Psoas muscle (tissue), 8 donors: Measurements from ENCODE around the gene ADRB2. TPM values are rescaled to one million over a fixed set of nuclear protein-coding genes. Genes with fewer than 3 reads are reported as not detected.
A peak's percentile ranks its signal among the peaks of the same experiment; 100 is the strongest.

ENCODE experiments used
- ATAC-seq, 4 donors: fragments of 200-7000 bp; cut with Tn5 transposase; one replicate each; pipeline ENCODE4 v1.9.1; 2020; ENCODE audit warnings: moderate library complexity in 3 of 4, mild to moderate bottlenecking in 2 of 4
- DNase-seq, 2 donors: peaks; one replicate each; pipeline ENCODE4 v3.0.0-alpha.2; 2020
- H3K27ac ChIP-seq: fragments of 200-600 bp; one replicate; pipeline ENCODE4 v1.8.0; 2022
- H3K27me3 ChIP-seq, 3 donors: fragments of 200-600 bp in 1 of 3; one replicate each; pipeline versions ENCODE4 v1.6.1 to v1.8.0; 2013 to 2022; ENCODE audit warnings: low read length in 2 of 3, mild to moderate bottlenecking in 2 of 3, moderate library complexity in 1 of 3; ENCODE audit not compliant: insufficient read depth in 3 of 3
- H3K36me3 ChIP-seq, 2 donors: fragments of 200-600 bp in 1 of 2; one replicate each; pipeline versions ENCODE4 v1.6.1 to v1.8.0; 2013 to 2022; ENCODE audit warnings: low read depth in 1 of 2, mild to moderate bottlenecking in 1 of 2, moderate library complexity in 1 of 2; ENCODE audit not compliant: insufficient read depth in 1 of 2
- H3K4me1 ChIP-seq: fragments of 200-600 bp; one replicate; pipeline ENCODE4 v1.8.0; 2022
- H3K4me3 ChIP-seq: fragments of 200-600 bp; one replicate; pipeline ENCODE4 v1.8.0; 2022; ENCODE audit warnings: mild to moderate bottlenecking
- H3K9me3 ChIP-seq: fragments of 200-600 bp; one replicate; pipeline ENCODE4 v1.8.0; 2022
- CTCF ChIP-seq: fragments of 200-600 bp; IDR thresholded peaks from one replicate; pipeline ENCODE4 v1.8.0; 2022; ENCODE audit warnings: antibody characterized with exemption
- WGBS, 3 donors: extraction: QIAGEN DNeasy Blood & Tissue Kit; methylation state at CpG; one replicate each; pipeline versions ENCODE4 v1.1.6 to v1.1.7; 2013; 5-methylcytosine and 5-hydroxymethylcytosine counted together
- intact Hi-C, 2 donors: fragments of 100-400 bp; cut with DNase I; formaldehyde crosslinking; loops; one replicate each; pipeline versions ENCODE4 v1.11.0 to v1.14.2; 2022
- long read RNA-seq, 2 donors: library from polyadenylated mRNA; unstranded; transcript quantifications; one replicate each; pipeline ENCODE4 v2.0.0, GENCODE V29; 2021
- polyA plus RNA-seq, 3 donors: library from polyadenylated mRNA; stranded (reverse); fragments of 200-250 nt; gene quantifications; one replicate each; pipeline ENCODE4 v1.2.3, GENCODE V29; 2013
- total RNA-seq, 4 donors: library from RNA; stranded (reverse); fragmentation: NEBNext Ultra II Directional in 2 of 4; extraction: Animal tissue kit (Norgen Biotek cat#: 25700) in 2 of 4; gene quantifications; one replicate each; pipeline versions ENCODE4 v1.2.1 to v1.2.4, GENCODE V29; 2021 to 2023
- donor health status: healthy with polysubstance abuse.
- donor health status: DM: no; HTN: no; CAD: no; lungs with moderate emphysema.
- donor health status: Bipolar disorder and iron deficiency.
- donor health status: healthy.
- donor health status: DM: yes; HTN: yes; CAD: no.
- donor health status: DM: no; HTN: no; CAD: no.
- donor health status: DM: no; HTN: no; CAD: no.
- donor health status: DM: yes; HTN: yes; CAD: no.

The ADRB2 gene
- 10 to 100 TPM in 1 of 4 donors, 1 to 10 TPM in 3; 4.8 to 11.1 (median 7.9) TPM for total RNA-seq
- polyA plus RNA-seq = 1 to 10 TPM; 1.3 to 5.6 (median 3.0) TPM
- long read RNA-seq, donor 1, partial matches to known transcripts = 0 of 6 reads
- long read RNA-seq, donor 1, other reads (novel, unspliced or antisense) = 2 of 6 reads
- long read RNA-seq, donor 2, transcript ADRB2-201 (1 exons, 3,443 nt) = major isoform, 31 of 43 reads
- long read RNA-seq, donor 2, partial matches to known transcripts = 0 of 43 reads
- long read RNA-seq, donor 2, other reads (novel, unspliced or antisense) = 12 of 43 reads

GRCh38 chr5:148826053-148826738 lies at the start of gene ADRB2:
Gene ADRB2 (plus strand): TSS chr5:148826611. CDS start chr5:148826832, 221 bp downstream.
- WGBS, 3 donors = 0% methylated on average over 26 to 42 of the region's 42 CpGs
- H3K36me3 ChIP-seq = no peaks in the 10 kb centered on the region
- H3K27ac ChIP-seq = peak within 1 kb of the TSS; percentile 96
- H3K4me1 ChIP-seq = peaks cover 30% of the 10 kb centered on the region
- DNase-seq = peak; percentile 93 to 97
- no peaks in the 10 kb centered on the region for H3K27me3 ChIP-seq
- peak within 1 kb of the TSS; percentile 86 for H3K4me3 ChIP-seq
- peak; percentile 90 to 94 (median 92) for ATAC-seq
- H3K9me3 ChIP-seq = no peaks in the 10 kb centered on the region
- TF ChIP-seq CTCF = no peak
- intact Hi-C loops = loop anchor here (5.0 to 10.0 kb wide), 6 partner anchors 126 to 286 kb away; no protein-coding TSS in a partner anchor

GRCh38 chr5:148776780-148777179 lies 49.6 kb upstream of the ADRB2 start:
- no peak for TF ChIP-seq CTCF
- WGBS, 3 donors = 75 to 94% (median 89%) methylated on average over 1 of the region's 1 CpG
- DNase-seq (no peak), ATAC-seq (peak in 3 of 4 donors; percentile 66 to 85 (median 79))
- intact Hi-C loops = no loop called here
- no peak overlapping the region for H3K4me3 ChIP-seq
- H3K4me1 ChIP-seq = no peaks in the 10 kb centered on the region
- no peaks in the 10 kb centered on the region for H3K27me3 ChIP-seq
- no peak overlapping the region for H3K27ac ChIP-seq
- no peaks in the 10 kb centered on the region for H3K36me3 ChIP-seq
- no peaks in the 10 kb centered on the region for H3K9me3 ChIP-seq

GRCh38 chr5:148778882-148779281 lies 47.5 kb upstream of the ADRB2 start:
- Histone ChIP-seq H3K4me1 (no peaks in the 10 kb centered on the region), H3K36me3 (no peaks in the 10 kb centered on the region), H3K27me3 (no peaks in the 10 kb centered on the region), H3K4me3 (no peak overlapping the region), H3K27ac (no peak overlapping the region), H3K9me3 (no peaks in the 10 kb centered on the region)
- DNase-seq = no peak
- ATAC-seq = no peak
- intact Hi-C loops = no loop called here
- TF ChIP-seq CTCF = no peak

GRCh38 chr5:148780711-148781110 lies 45.7 kb upstream of the ADRB2 start:
- no peaks in the 10 kb centered on the region for H3K36me3 ChIP-seq
- ATAC-seq (no peak), DNase-seq (no peak)
- no peak for TF ChIP-seq CTCF
- intact Hi-C loops = no loop called here
- H3K4me3 ChIP-seq = no peak overlapping the region
- H3K27me3 ChIP-seq = no peaks in the 10 kb centered on the region
- 84 to 93% (median 89%) methylated on average over 5 of the region's 5 CpGs for WGBS, 3 donors
- no peaks in the 10 kb centered on the region for H3K4me1 ChIP-seq
- H3K9me3 ChIP-seq = no peaks in the 10 kb centered on the region
- H3K27ac ChIP-seq = no peak overlapping the region
